GM19099 (cell line): ENCODE data around the gene WFS1.

ENCODE experiments used
- POLR2A ChIP-seq: IDR thresholded peaks from 3 replicates; pipeline ENCODE4 v1.6.1; 2011; ENCODE audit warnings: low read depth; ENCODE audit not compliant: insufficient read length; ENCODE audit errors: extremely low read depth

The WFS1 gene

DNA sequence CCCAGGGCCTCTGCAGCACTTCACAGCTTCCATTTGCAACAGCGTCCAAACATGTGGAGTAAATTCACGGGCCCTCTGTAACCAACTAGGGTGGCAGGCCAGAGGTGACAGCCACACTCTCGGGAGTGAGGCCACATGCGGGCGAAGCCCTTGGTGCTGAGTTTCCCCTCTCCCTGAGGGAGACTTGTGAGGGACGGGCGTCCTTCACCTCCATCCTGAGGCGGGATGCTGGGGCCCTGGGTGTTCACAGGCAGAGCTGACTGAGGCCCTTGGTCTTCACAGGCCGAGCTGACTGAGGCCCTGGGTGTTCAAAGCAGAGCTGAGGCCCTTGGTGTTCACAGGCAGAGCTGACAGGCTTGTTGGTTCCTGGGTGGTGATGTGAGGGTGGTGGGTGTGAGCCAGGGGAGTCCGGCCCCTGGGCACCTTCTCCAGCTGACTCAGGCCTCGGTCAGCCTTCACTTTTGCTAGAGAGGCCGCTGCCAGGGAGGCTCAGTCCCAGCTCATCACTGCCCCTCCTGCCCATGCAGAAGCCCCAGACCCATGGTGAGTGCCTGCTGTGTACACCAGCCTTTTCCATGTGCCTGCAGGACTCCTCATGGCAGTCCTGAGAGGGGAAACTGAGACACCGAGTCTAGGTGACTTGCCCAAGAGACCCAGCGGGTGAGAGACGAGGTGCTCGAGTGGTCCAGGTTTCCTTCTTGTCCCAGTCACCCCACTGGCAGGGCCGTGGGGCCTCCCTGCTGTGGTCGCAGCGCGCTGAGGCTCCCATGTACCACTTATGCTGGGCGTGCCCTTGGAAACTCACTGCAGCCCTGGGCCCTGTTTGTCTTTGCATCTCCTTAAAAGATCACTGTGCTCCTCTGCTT, 8.5 kb downstream of the WFS1 start:
- TF ChIP-seq POLR2A, result no peak

DNA sequence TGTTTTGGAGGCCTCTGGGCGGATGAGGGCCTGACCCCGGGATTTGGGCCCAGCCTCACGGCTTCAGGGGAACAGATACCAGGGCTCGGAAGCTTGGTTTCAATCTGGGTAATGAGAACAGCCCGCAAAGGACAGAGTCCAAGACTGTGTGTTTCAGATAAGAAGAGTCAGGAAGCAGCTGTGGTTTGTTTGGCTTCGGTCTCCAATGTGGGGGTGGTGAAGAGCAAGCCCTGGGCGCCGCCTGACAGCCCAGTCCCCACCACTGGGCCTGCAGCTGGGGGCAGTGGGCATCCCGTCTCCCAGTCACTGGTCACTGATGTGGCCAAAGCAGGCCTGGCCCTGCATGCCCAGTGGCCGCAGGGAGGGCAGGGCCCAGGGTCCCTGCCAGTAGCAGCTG, 9.1 kb downstream of the WFS1 start:
- TF ChIP-seq POLR2A, result no peak

DNA sequence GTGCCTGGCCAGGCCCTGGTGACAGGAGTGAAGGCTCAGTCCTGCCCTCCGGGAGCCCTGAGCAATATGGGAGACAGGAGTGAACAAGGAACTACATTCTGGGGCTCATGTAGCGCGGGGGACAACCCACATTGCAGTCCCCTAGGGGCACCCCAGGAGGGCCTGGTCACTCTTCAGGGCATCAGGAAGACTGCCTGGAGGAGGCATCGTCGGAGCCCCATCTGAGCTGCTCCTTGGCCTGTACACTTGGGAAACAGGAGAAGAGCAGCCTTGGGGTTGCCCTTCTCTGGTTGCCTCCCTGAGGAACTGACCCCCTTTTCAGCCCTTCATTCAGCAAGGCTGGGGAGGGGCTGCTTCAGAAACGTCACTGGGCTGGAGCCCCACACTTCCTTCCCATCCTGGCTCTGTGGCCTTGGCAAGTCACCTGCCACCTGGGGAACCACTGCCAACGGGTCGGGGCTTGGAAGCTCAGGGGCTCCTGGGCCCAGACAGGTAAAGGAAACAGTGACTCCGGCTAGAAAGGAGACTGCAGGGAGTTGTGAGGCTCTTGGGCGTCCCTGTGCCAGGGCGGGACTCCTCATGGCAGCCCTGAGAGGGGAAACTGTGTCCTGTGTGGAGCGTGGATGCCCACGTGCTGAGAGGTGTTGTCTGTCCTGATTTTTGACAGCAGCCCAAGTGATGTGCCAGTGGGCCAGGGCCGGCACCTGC, 10.1 kb downstream of the WFS1 start:
- TF ChIP-seq POLR2A, result no peak

DNA sequence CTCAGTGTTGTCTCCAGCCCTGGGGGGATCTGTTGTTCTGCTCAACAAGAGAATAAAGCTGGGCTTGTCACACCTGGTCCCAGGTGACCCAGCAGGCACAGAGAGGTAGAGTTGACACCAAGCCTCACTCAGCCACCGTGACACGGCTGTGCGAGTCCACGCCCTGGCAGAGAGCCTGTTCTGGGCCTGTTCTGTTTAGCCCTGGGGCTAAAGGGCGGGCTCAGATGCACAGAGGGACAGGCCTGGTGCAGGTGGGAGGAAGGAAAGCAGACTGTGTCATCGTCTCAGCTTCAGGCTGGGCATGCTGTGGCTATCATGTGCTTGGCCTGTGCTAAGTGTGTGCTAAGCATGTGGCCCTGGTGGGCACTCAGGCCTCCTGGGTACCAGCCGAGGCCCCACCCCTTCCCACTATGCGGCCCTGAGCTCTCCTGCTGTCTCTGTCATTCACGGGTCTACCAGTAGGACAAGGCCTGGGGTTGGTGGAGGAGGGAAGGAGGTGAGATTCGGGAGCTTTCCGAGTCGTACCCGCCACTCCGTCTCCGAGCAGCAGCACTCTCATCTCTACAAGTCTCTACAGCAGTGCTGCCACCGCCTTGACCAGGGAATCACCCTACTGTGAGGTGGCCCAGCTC, 10.8 kb downstream of the WFS1 start:
- TF ChIP-seq POLR2A, result no peak

DNA sequence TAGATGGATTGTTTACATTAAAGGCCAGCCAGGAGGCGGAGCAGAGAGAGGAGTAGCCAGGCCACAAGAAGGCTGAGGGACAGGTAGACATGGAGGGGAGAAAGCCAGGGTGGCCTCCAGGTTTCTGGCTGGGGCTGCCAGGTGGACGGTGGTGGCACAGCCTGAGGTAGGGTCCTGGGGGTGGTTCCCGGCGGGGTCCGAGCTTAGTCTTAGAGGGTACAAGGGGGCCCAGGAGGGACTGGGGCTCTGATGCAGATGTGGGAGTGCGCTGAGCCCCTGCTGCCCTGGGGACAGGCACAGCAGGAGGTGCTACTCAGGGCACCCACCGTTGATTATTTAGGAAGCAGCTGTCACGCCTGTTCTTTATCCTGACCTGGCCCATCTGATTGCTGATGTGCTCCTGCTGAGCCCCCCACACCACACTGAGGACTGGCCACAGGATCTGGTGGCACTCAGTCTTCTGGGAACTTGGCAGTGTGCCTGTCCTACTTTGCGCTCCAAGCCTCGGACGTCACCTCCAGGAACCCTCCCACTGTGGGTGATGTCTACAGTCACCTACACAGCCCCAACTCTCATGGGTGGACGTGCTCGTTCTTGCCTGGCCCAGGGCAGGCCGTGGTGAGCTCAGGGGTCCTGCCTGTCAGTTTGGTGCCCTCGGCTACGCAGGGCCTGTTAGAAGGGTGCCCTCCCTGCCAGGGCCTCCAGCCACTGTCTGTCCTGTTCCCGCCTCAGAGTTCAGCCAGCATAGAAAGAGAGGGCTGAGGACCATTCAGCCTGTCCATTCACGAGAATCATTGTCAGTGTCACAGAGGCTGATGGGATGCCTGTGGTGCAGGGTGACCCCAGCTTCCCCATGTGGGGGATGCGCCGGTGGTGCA, 12.0 kb downstream of the WFS1 start:
- TF ChIP-seq POLR2A, result no peak

DNA sequence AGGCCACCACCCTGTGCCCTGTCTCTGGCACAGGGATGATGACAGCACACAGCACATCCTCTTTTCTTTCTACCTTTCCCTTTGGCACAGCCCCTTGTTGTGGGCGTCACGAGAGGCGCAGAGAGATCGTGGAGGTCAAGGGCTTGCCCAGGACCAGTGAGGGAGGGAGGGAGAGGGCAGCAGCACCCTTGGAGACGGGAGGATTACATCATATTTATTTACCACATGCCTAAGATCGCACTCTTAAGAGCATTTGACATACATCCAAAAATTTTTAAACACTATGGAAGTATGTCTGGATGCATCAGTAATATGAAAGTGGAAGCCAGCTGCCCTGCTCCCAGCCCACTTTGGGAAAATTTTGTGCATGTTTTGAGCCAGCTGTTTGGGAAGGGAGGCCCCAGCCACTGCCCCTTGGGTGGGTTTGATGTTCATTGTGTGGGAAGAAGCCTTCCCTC, 12.7 kb downstream of the WFS1 start:
- TF ChIP-seq POLR2A, result no peak

DNA sequence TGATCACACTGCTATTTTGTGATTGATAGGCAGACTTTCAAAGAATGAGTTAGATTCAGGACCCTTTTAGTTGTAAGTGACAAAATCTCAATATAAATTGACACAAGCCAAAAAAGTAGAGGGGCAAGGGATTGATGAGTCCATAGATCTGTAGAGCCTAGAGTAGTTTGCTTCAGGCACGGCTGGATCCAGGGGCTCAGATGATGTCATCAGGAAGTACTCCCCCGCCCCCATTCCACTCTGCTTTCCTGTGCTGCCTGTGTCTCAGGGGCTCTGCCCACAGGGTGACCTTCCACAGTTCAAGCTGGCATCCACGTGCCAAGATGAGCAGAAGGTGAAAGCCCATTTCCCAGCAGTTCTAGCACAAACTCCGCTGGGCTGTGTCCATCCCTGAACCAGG, 13.6 kb downstream of the WFS1 start:
- no peak for TF ChIP-seq POLR2A

DNA sequence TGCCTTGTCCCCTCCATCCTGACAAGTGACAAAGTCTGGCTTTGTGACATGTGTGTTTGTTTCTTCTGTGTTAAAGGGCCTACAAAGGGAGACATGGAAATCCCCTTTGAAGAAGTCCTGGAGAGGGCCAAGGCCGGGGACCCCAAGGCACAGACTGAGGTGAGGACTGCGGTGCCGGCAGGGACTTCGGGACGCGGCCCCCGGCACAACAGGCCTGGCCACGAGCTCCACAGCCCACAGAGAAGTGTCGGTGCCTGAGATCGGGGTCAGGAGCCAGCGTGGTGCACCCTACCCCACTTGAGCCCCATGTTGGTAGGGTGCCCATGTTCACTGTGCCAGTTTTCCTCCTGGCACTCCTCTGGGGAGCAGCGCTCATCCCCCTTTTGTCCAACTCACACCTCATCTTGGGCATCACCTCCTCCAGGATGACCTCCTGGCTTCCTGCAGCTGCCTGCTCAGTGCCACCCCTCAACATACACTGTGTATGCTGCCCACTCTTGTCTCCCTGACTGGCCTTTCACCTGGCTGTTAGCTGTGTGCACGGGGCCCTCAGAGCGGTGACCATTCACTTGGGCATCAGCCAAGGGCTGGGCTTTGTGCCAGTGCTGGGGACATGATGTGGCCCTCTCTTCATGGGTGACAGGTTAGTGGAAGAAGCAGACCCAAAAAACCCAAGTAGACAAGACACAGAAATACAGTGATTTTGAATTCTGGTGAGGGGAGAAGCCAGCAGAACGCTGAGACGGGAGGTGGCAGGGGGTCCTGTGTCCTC, 17.6 kb downstream of the WFS1 start:
- TF ChIP-seq POLR2A, result no peak

DNA sequence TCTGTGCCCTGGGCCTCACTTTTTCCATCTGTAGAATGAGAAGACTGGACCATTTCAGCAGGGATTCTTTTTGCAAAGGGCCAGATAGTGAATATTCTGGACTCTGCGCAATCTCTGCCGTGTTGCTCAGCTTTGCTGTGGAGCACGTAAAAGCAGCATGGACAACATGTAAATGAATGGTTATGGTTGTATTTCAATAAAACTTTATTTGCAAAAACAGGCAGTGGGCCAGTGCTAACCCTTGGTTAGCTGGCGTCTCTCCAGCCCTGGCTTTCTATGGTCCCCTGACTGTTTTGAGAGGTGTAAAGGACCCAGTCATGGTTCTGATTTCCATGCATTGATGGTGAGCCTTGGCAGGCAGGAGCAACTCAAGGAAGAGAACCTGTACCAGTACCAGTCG, 18.7 kb downstream of the WFS1 start:
- no peak for TF ChIP-seq POLR2A

DNA sequence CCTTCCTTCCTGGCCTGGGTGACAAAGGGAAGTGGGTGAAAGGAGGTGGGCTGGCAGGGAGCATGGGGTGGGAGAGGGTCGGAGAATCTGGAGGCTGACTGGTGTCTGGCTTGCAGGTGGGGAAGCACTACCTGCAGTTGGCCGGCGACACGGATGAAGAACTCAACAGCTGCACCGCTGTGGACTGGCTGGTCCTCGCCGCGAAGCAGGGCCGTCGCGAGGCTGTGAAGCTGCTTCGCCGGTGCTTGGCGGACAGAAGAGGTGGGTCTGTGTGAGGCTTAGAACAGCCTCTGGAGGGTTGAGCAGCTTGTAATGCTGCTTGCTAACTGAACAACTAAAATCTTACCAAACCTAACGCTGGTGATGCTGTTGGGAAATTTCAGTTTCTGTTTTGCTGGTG, 19.2 kb downstream of the WFS1 start:
- TF ChIP-seq POLR2A, result no peak

DNA sequence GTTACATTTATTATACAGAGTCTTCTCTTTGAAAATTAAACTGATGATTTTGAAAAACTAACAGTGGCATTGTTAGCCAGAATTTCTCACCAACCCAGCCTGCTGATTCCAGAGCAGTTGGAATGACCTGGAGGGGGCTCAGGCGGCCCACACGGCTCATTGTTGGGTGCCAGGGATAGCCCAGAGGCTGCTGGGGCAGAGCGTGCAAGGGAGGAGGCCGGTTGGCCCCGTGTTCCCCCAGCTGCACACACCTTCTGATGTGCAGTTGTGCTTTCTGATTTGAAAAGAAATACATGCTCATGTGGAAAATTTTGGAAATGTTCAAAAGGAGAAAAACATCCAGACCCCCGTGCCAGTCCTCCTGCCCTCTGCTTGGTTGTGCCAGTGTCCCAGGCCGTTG, 20.6 kb downstream of the WFS1 start:
- TF ChIP-seq POLR2A, result no peak

DNA sequence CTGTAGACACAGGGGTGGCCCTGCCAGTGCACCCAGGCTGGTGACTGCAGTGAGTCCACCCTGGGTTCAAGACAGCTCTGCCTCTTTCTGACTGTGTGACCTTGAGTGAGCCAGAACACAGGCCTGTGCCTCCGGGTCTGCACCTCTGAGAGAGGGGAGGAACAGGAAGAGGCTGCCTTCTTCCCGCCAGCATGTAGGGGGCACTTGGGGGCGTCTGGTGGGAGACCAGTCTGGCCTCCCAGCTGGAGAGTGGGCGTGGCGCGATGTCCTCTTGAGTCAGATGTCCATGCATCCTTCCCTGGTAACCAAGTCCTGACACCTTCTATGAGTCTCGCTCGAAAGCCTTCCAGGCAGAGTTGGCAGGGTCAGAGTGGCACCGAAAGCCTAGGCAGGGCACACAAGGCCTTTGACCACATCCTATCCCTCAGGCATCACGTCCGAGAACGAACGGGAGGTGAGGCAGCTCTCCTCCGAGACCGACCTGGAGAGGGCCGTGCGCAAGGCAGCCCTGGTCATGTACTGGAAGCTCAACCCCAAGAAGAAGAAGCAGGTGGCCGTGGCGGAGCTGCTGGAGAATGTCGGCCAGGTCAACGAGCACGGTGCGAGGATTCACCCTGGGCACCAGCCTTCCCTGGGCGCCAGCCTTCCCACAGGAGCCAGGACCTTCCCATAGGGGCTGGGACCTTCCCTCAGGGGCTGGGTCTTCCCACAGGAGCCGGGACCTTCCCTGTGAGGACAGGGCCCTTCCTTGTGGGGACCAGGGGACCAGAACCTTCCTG, 21.3 kb downstream of the WFS1 start:
- TF ChIP-seq POLR2A, result no peak

DNA sequence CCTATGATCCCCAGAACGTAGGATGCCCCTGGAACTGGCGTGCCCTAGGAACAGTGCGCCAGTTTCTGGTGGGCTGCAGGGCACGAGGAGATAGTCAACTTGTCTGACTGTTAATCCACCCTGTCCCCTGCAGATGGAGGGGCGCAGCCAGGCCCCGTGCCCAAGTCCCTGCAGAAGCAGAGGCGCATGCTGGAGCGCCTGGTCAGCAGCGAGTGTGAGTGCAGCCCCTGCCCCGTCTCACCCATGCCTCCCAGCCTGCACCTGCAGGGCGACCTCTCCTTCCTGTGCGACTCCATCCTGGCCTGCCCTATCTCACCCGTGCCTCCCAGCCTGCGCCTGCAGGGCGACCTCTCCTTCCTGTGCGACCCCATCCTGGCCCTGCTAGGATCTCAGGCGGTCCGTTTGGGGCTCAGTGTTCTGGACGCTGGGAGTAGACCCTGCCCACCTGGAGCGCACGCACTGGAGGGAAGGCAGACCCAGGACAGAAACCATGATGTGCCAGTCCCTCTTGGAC, 22.2 kb downstream of the WFS1 start:
- TF ChIP-seq POLR2A, result no peak
